WTC11 (cell line): ENCODE measurements around the gene VWA2.

Experiments used
- E2F4 ChIP-seq: sonication (generic); formaldehyde crosslinking; IDR thresholded peaks from 2 replicates; pipeline ENCODE4 v1.8.1; 2022; ENCODE audit warnings: low read depth, mild to moderate bottlenecking, moderate library complexity, missing genetic modification reagents, borderline replicate concordance
- ZNF263 ChIP-seq: sonication (generic); formaldehyde crosslinking; IDR thresholded peaks from 2 replicates; pipeline ENCODE4 v1.8.1; 2022; ENCODE audit warnings: low read depth, mild to moderate bottlenecking, moderate library complexity, missing genetic modification reagents

- TF ChIP-seq ZNF263 (CRISPR knock-in tag): no peak
- no peak for TF ChIP-seq E2F4
Observed at GRCh38 chr10:114328441-114328812, 89.4 kb downstream of the VWA2 start.
